Common myeloid progenitor, CD34-positive (primary cell): ENCODE measurements around the gene MYLK3. TPM values are rescaled to one million over a fixed set of nuclear protein-coding genes. Genes with fewer than 3 reads are reported as not detected.

Experiments
- CTCF ChIA-PET: fragments of 350-600 bp; sonication (Branson Sonifier 250); formaldehyde crosslinking; loops from one replicate; lab custom pipeline; 2021; ENCODE audit warnings: antibody characterized with exemption; lab: Charles Lee
- POLR2A ChIA-PET: fragments of 350-600 bp; sonication (Branson Sonifier 250); formaldehyde crosslinking; loops from one replicate; lab custom pipeline; 2021; ENCODE audit warnings: antibody characterized with exemption; lab: Charles Lee
- DNase-seq, 3 donors: peaks; one replicate each; pipeline versions ENCODE4 v3.0.0 to v3.0.0-alpha.2; 2013
- H3K27ac ChIP-seq, 2 experiments: 1 replicate in 1 of 2; 2 replicates in 1 of 2; pipeline ENCODE4 v1.7.0; 2013; ENCODE audit warnings: inconsistent platforms in 2 of 2, low read length in 2 of 2, mild to moderate bottlenecking in 2 of 2, low read depth in 1 of 2, moderate library complexity in 1 of 2; ENCODE audit not compliant: severe bottlenecking in 2 of 2, insufficient read depth in 1 of 2, poor library complexity in 1 of 2
- H3K27me3 ChIP-seq, 5 experiments: replicated peaks in 2 of 5; 1 replicate in 3 of 5; 2 replicates in 2 of 5; pipeline versions ENCODE4 v1.6.1 to v1.7.0; 2013; ENCODE audit warnings: low read length in 4 of 5, mild to moderate bottlenecking in 2 of 5, moderate library complexity in 2 of 5, inconsistent platforms in 1 of 5; ENCODE audit not compliant: insufficient read depth in 5 of 5, control insufficient read depth in 4 of 5
- H3K36me3 ChIP-seq, 4 experiments: 1 replicate in 2 of 4; 2 replicates in 2 of 4; pipeline versions ENCODE4 v1.6.1 to v1.7.0; 2013; ENCODE audit warnings: low read length in 3 of 4, control low read depth in 1 of 4, mild to moderate bottlenecking in 1 of 4; ENCODE audit not compliant: control insufficient read depth in 4 of 4, insufficient read depth in 4 of 4
- H3K4me1 ChIP-seq, 4 experiments: 1 replicate in 3 of 4; 2 replicates in 1 of 4; pipeline versions ENCODE4 v1.6.1 to v1.7.1; 2013; ENCODE audit warnings: low read length in 3 of 4, mild to moderate bottlenecking in 3 of 4, control low read depth in 1 of 4, inconsistent platforms in 1 of 4, moderate library complexity in 1 of 4; ENCODE audit not compliant: control insufficient read depth in 4 of 4, insufficient read depth in 4 of 4; ENCODE audit errors: control extremely low read depth in 1 of 4
- H3K4me3 ChIP-seq, 7 experiments: 1 replicate in 4 of 7; 2 replicates in 3 of 7; pipeline versions ENCODE4 v1.5.1 to v1.7.0; 2013; ENCODE audit warnings: mild to moderate bottlenecking in 7 of 7, low read length in 6 of 7, moderate library complexity in 6 of 7, inconsistent platforms in 2 of 7, low read depth in 2 of 7, control low read depth in 1 of 7; ENCODE audit not compliant: insufficient read depth in 4 of 7, control insufficient read depth in 1 of 7; ENCODE audit errors: extremely low read depth in 1 of 7
- H3K9me3 ChIP-seq, 5 experiments: 1 replicate in 4 of 5; 2 replicates in 1 of 5; pipeline versions ENCODE4 v1.6.1 to v1.7.1; 2013; ENCODE audit warnings: low read length in 4 of 5, mild to moderate bottlenecking in 2 of 5, inconsistent platforms in 1 of 5, low read depth in 1 of 5, moderate library complexity in 1 of 5; ENCODE audit not compliant: control insufficient read depth in 4 of 5, insufficient read depth in 2 of 5; ENCODE audit errors: control extremely low read depth in 1 of 5
- WGBS: methylation state at CpG from one replicate; pipeline ENCODE4 v1.1.5; 2013; ENCODE audit not compliant: insufficient coverage; 5-methylcytosine and 5-hydroxymethylcytosine counted together
- polyA plus RNA-seq: library from polyadenylated mRNA; unstranded; fragments of 120-200 nt; gene quantifications from one replicate; pipeline ENCODE4 v1.2.1, GENCODE V29; 2013

Gene MYLK3
- polyA plus RNA-seq, result 0.08 TPM

- 76% methylated on average over 23 of the region's 25 CpGs for WGBS
- POLR2A ChIA-PET, result no interaction called here
- peak in 2 of 3 donors; percentile 17 to 51 for DNase-seq
These were observed at the start of gene MYLK3 for GRCh38 chr16:46747777-46748651. MYLK3 (minus strand) TSS chr16:46748344; CDS start chr16:46748193, 151 bp downstream.

GRCh38 chr16:46797501-46797900 is 49.4 kb upstream of the MYLK3 start:
- Histone ChIP-seq H3K9me3 (peaks cover 0 to 20% (median 5%) of the 10 kb centered on the region in 5 experiments), H3K36me3 (peaks cover 0 to 4% (median 2%) of the 10 kb centered on the region in 4 experiments), H3K27me3 (no peaks in the 10 kb centered on the region), H3K4me3 (no peak overlapping the region), H3K27ac (no peak overlapping the region), H3K4me1 (no peaks in the 10 kb centered on the region)
- POLR2A ChIA-PET, result no interaction called here
- CTCF ChIA-PET, result interaction anchor here (0.9 to 4.5 kb wide), 4 partner anchors 10 to 123 kb away, joined by 3 to 29 read pairs (median 8); no protein-coding TSS in a partner anchor
- no CpG with 5 or more reads among the region's 4 CpGs for WGBS
- no peak for DNase-seq

More at GRCh38 chr16:46747777-46748651, at the start of gene MYLK3:
- Histone ChIP-seq H3K4me3 (peak within 1 kb of the TSS in 1 of 7 experiments; percentile 8), H3K36me3 (no peaks in the 10 kb centered on the region), H3K27ac (peak within 1 kb of the TSS in 1 of 2 experiments; percentile 2), H3K27me3 (no peaks in the 10 kb centered on the region), H3K9me3 (no peaks in the 10 kb centered on the region), H3K4me1 (peaks cover 4 to 26% (median 20%) of the 10 kb centered on the region in 4 experiments)
- CTCF ChIA-PET, result interaction anchor here (1.3 to 1.5 kb wide), 2 partner anchors 11 to 43 kb away, joined by 3 to 4 read pairs; no protein-coding TSS in a partner anchor

- POLR2A ChIA-PET, result no interaction called here
- CTCF ChIA-PET, result interaction anchor here (1.4 to 2.3 kb wide), 2 partner anchors 11 to 121 kb away, joined by 3 to 12 read pairs; no protein-coding TSS in a partner anchor
These were observed 48.7 kb upstream of the MYLK3 start for GRCh38 chr16:46796764-46797269.

GRCh38 chr16:46793841-46794240 is 45.7 kb upstream of the MYLK3 start:
- H3K4me1 ChIP-seq, result peaks cover 0 to 10% (median 4%) of the 10 kb centered on the region in 4 experiments
- no peak overlapping the region for H3K27ac ChIP-seq
- peaks cover 0 to 20% (median 5%) of the 10 kb centered on the region in 5 experiments for H3K9me3 ChIP-seq
- DNase-seq, result no peak
- no CpG with 5 or more reads among the region's 1 CpG for WGBS
- POLR2A ChIA-PET, result no interaction called here
- CTCF ChIA-PET, result no interaction called here
- H3K27me3 ChIP-seq, result no peaks in the 10 kb centered on the region
- H3K36me3 ChIP-seq, result peaks cover 0 to 2% (median 0%) of the 10 kb centered on the region in 4 experiments
- H3K4me3 ChIP-seq, result no peak overlapping the region

More at GRCh38 chr16:46796764-46797269, 48.7 kb upstream of the MYLK3 start:
- Histone ChIP-seq H3K27me3 (no peaks in the 10 kb centered on the region), H3K4me1 (no peaks in the 10 kb centered on the region), H3K36me3 (peaks cover 0 to 2% (median 0%) of the 10 kb centered on the region in 4 experiments), H3K9me3 (peaks cover 0 to 20% (median 5%) of the 10 kb centered on the region in 5 experiments), H3K27ac (no peak overlapping the region), H3K4me3 (no peak overlapping the region)
- no CpG with 5 or more reads among the region's 1 CpG for WGBS
- DNase-seq, result peak in 1 of 3 donors; percentile 29

- Histone ChIP-seq H3K4me1 (peaks cover 0 to 14% (median 4%) of the 10 kb centered on the region in 4 experiments), H3K27ac (peak overlapping the region in 1 of 2 experiments; percentile 35), H3K9me3 (peaks cover 0 to 26% (median 4%) of the 10 kb centered on the region in 5 experiments), H3K4me3 (peak overlapping the region in 5 of 7 experiments; percentile 65 to 82 (median 72)), H3K27me3 (no peaks in the 10 kb centered on the region), H3K36me3 (peaks cover 0 to 2% (median 0%) of the 10 kb centered on the region in 4 experiments)
- DNase-seq, result no peak
- WGBS, result 93% methylated on average over 5 of the region's 8 CpGs
- CTCF ChIA-PET, result interaction anchor here (0.5 to 2.7 kb wide), 3 partner anchors 9 to 21 kb away, joined by 3 to 17 read pairs (median 3); no protein-coding TSS in a partner anchor
- POLR2A ChIA-PET, result interaction anchor here (0.6 to 1.0 kb wide), 3 partner anchors 37 to 121 kb away, joined by 3 to 4 read pairs (median 3); partner anchors contain the start of gene ORC6
These were observed 42.6 kb upstream of the MYLK3 start for GRCh38 chr16:46790599-46791270.
